SU-DHL-6 (cell line): ENCODE measurements around the gene GNAS.

ENCODE experiments used
- H2AFZ ChIP-seq: fragments of 200-600 bp; sonication (generic); 2 replicates; pipeline ENCODE4 v1.6.1; 2014; ENCODE audit warnings: low read depth, mild to moderate bottlenecking, moderate library complexity, mixed read lengths, antibody characterized with exemption, low read length; ENCODE audit not compliant: severe bottlenecking
- H3F3A ChIP-seq: fragments of 200-600 bp; shearing (Covaris generic); 2 replicates; pipeline ENCODE4 v1.6.0; 2016; ENCODE audit warnings: antibody characterized with exemption, mild to moderate bottlenecking; ENCODE audit not compliant: insufficient read depth
- H3K27ac ChIP-seq: fragments of 200-600 bp; sonication (generic); 2 replicates; pipeline ENCODE4 v1.5.1; 2016; ENCODE audit warnings: low read depth, mild to moderate bottlenecking, low read length, moderate library complexity, mixed read lengths
- H3K27me3 ChIP-seq: fragments of 200-600 bp; sonication (generic), shearing (Covaris generic); 2 replicates; pipeline ENCODE4 v1.6.0; 2014; ENCODE audit warnings: mild to moderate bottlenecking, low read length
- H3K36me3 ChIP-seq: fragments of 200-600 bp; sonication (generic); 2 replicates; pipeline ENCODE4 v1.6.1; 2014; ENCODE audit warnings: mild to moderate bottlenecking, low read length, mixed read lengths
- H3K4me2 ChIP-seq: fragments of 300-600, 200-600 bp; shearing (Covaris generic), sonication (generic); 2 replicates; pipeline ENCODE4 v1.6.0; 2014; ENCODE audit warnings: low read length, low read depth, mild to moderate bottlenecking; ENCODE audit not compliant: poor library complexity, severe bottlenecking
- H3K4me3 ChIP-seq: fragments of 200-600 bp; sonication (generic); 2 replicates; pipeline ENCODE4 v1.5.1; 2014; ENCODE audit warnings: antibody characterized with exemption, low read length, mild to moderate bottlenecking, mixed read lengths; ENCODE audit not compliant: insufficient read depth, poor library complexity, severe bottlenecking
- H3K79me2 ChIP-seq: fragments of 200-600 bp; sonication (generic); 2 replicates; pipeline ENCODE4 v1.6.1; 2014; ENCODE audit warnings: mild to moderate bottlenecking, low read length, moderate library complexity; ENCODE audit not compliant: insufficient read depth
- H3K9ac ChIP-seq: fragments of 200-600 bp; sonication (generic); 2 replicates; pipeline ENCODE4 v1.7.0; 2014; ENCODE audit warnings: mild to moderate bottlenecking, low read length
- H3K9me2 ChIP-seq: fragments of 200-600 bp; sonication (generic); replicated peaks from 2 replicates; pipeline ENCODE4 v1.6.1; 2014; ENCODE audit warnings: low read length; ENCODE audit not compliant: insufficient read depth
- H3K9me3 ChIP-seq: fragments of 200-600 bp; sonication (generic); 2 replicates; pipeline ENCODE4 v1.6.1; 2014; ENCODE audit warnings: low read length, mixed read lengths; ENCODE audit not compliant: insufficient read depth
- H4K20me1 ChIP-seq: fragments of 200-600 bp; sonication (generic); 2 replicates; pipeline ENCODE4 v1.6.1; 2014; ENCODE audit warnings: low read depth, mild to moderate bottlenecking, antibody characterized with exemption, low read length, moderate library complexity, mixed read lengths
- EZH2phosphoT487 ChIP-seq: fragments of 200-600 bp; sonication (generic), shearing (Covaris generic); conservative IDR thresholded peaks from 2 replicates; pipeline ENCODE4 v1.6.1; 2018; ENCODE audit warnings: mild to moderate bottlenecking, antibody characterized with exemption, low read length, moderate library complexity, mixed read lengths
- TF ChIP-seq, protein P1 (sequence below): fragments of 200-600 bp; sonication (generic); IDR thresholded peaks from one replicate; pipeline ENCODE4 v1.5.1; 2017; ENCODE audit warnings: antibody characterized with exemption, mild to moderate bottlenecking, low read length, moderate library complexity; ENCODE audit not compliant: insufficient read depth, poor library complexity, severe bottlenecking

The GNAS gene

GRCh38 chr20:58900397-58900796 lies 47.9 kb downstream of the GNAS start:
- Histone ChIP-seq H3K9ac (no peak overlapping the region), H3K9me3 (no peaks in the 10 kb centered on the region), H3K4me2 (no peak overlapping the region), H3K79me2 (peaks cover 78% of the 10 kb centered on the region), H2AFZ (no peak overlapping the region), H3K36me3 (peaks cover 62% of the 10 kb centered on the region; the same call in 1 of the 2 replicates), H3K9me2 (no peaks in the 10 kb centered on the region), H3K27ac (no peak overlapping the region), H3F3A (peaks cover 38% of the 10 kb centered on the region), H3K27me3 (no peaks in the 10 kb centered on the region), H3K4me3 (no peak overlapping the region), H4K20me1 (peaks cover 20% of the 10 kb centered on the region; the same call in 1 of the 2 replicates)
- TF ChIP-seq EZH2phosphoT487: no peak
- TF ChIP-seq, protein P1, sequence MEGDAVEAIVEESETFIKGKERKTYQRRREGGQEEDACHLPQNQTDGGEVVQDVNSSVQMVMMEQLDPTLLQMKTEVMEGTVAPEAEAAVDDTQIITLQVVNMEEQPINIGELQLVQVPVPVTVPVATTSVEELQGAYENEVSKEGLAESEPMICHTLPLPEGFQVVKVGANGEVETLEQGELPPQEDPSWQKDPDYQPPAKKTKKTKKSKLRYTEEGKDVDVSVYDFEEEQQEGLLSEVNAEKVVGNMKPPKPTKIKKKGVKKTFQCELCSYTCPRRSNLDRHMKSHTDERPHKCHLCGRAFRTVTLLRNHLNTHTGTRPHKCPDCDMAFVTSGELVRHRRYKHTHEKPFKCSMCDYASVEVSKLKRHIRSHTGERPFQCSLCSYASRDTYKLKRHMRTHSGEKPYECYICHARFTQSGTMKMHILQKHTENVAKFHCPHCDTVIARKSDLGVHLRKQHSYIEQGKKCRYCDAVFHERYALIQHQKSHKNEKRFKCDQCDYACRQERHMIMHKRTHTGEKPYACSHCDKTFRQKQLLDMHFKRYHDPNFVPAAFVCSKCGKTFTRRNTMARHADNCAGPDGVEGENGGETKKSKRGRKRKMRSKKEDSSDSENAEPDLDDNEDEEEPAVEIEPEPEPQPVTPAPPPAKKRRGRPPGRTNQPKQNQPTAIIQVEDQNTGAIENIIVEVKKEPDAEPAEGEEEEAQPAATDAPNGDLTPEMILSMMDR: no peak

- Histone ChIP-seq H3K9ac (no peak overlapping the region), H3K27me3 (no peaks in the 10 kb centered on the region), H4K20me1 (peaks cover 20% of the 10 kb centered on the region; the same call in 1 of the 2 replicates), H3K79me2 (peaks cover 65% of the 10 kb centered on the region), H3K4me2 (no peak overlapping the region), H2AFZ (no peak overlapping the region), H3K36me3 (peaks cover 65% of the 10 kb centered on the region), H3K27ac (no peak overlapping the region), H3K9me2 (no peaks in the 10 kb centered on the region), H3K9me3 (no peaks in the 10 kb centered on the region), H3F3A (peaks cover 46% of the 10 kb centered on the region), H3K4me3 (no peak overlapping the region)
- TF ChIP-seq EZH2phosphoT487: no peak
- TF ChIP-seq, protein P1: no peak
Measured at GRCh38 chr20:58901488-58902402, 49.2 kb downstream of the GNAS start.

DNA sequence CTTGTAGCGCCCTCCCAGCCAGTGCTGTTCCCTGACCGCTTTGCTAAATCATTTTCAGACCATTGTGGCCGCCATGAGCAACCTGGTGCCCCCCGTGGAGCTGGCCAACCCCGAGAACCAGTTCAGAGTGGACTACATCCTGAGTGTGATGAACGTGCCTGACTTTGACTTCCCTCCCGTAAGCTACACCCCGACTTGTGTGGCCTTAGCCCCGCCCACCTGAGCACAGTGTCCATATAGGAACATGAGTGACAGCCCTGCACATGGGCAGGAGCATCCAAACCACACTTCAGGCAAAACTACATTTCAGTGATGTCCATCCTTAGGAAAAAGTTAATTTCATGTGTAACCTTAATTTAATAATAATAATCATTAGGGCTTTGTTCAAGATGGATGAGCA lies 51.1 kb downstream of the GNAS start:
- H3F3A ChIP-seq: peaks cover 61% of the 10 kb centered on the region
- H3K27me3 ChIP-seq: no peaks in the 10 kb centered on the region
- no peak overlapping the region for H3K9ac ChIP-seq
- no peaks in the 10 kb centered on the region for H3K9me2 ChIP-seq
- H3K36me3 ChIP-seq: peaks cover 62% of the 10 kb centered on the region
- H3K4me2 ChIP-seq: no peak overlapping the region
- no peak overlapping the region for H2AFZ ChIP-seq
- TF ChIP-seq, protein P1: no peak
- no peak for TF ChIP-seq EZH2phosphoT487
- peaks cover 12% of the 10 kb centered on the region; the same call in 1 of the 2 replicates for H4K20me1 ChIP-seq
- H3K4me3 ChIP-seq: no peak overlapping the region
- no peak overlapping the region for H3K27ac ChIP-seq
- H3K79me2 ChIP-seq: peaks cover 46% of the 10 kb centered on the region
- H3K9me3 ChIP-seq: no peaks in the 10 kb centered on the region
